Measurements from ENCODE around the gene STXBP6.
"Not testable (repeated sequence)": the region's sequence is repeated elsewhere in the genome, so short reads cannot be mapped to it uniquely, and the experiment has no call there.

STXBP6 gene

GRCh38 chr14:24952851-24953666, 96.9 kb downstream of the STXBP6 start:
- no peak for DNase-seq

- no peak for DNase-seq
These were observed 101.6 kb downstream of the STXBP6 start for GRCh38 chr14:24948261-24948847.

GRCh38 chr14:24947131-24947530, 102.8 kb downstream of the STXBP6 start:
- no peak for DNase-seq

GRCh38 chr14:24944800-24945199, 105.1 kb downstream of the STXBP6 start:
- DNase-seq: no peak

- no peak for DNase-seq
These were observed 106.9 kb downstream of the STXBP6 start for GRCh38 chr14:24943024-24943423.

- DNase-seq: peak in 1 of 2 experiments; percentile 5
These were observed 108.2 kb downstream of the STXBP6 start for GRCh38 chr14:24941719-24942118.

DNA sequence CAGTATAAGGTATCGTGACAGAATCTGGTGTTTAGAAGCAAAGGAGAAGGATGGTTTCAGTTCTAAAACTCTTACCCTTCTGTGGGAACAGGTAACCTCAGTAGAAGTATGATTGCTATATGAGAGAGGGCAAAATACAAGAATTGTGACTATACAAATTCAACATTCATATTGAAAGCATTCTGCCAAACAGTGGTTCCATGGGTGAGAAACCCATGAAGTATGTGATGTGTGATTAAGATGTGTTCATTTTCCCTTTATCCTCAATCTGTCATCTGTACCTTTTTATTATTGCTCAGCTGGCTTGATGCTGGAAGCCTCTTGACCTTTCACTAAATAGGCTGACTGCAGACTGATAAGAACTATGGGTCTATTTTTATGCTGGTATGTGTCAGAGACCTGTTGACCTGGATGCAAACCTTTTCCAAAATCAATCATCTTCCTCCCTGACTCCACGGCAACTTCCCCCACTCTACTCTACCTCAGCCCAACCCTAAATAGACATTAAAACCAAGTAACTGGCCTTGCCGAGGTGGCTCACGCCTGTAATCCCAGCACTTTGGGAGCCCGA, 109.6 kb downstream of the STXBP6 start:
- no peak for DNase-seq

DNA sequence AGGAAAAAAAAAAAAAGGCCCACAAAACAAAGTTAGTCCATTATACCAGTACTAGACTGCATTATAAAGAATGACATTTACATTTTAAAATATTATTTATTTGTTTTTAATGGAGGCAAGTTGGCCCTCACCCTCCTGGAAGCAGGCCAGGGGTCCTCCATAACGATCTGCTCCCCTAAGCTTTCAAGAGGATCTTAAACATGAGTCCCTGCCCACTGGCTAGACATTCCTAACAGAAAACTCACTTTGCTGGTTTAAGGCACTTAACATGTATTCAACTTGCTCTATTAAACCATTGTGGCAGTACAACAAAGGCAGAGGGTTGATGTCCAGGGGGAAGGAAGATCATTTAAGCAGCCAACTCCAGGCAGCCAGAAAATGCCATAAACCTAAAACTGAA, 111.4 kb downstream of the STXBP6 start:
- no peak for DNase-seq

- DNase-seq: no peak
These were observed 112.6 kb downstream of the STXBP6 start for GRCh38 chr14:24937300-24937699.

DNA sequence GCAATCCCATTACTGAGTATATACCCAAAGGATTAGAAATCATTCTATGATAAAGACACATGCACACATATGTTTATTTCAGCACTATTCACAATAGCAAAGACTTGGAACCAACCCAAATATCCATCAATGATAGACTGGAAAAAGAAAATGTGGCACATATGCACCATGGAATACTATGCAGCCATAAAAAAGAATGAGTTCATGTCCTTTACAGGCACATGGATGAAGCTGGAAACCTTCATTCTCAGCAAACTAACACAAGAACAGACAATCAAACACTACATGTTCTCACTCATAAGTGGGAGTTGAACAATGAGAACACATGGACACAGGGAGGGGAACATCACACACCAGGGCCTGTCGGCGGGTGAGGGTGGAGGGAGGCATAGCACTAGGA, 113.2 kb downstream of the STXBP6 start:
- not testable (repeated sequence) for DNase-seq

DNA sequence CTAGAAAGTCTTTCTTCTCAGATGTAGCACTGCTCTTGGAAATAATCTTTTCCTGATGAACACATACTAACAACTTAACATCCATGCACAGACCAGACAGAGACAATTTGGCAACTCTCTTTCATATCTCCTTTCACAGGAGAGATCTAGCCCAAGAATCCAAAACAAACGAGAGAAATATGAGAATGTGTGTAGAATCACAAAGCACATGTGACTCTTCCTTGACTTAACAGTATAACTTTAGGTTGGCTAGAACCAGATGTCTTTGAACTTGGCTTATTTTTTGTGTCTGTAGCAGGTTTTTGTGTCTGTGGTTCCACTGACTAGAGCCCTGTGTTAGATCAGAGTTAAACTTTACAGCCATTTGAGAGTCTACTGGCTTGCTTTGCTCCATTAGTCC, 114.2 kb downstream of the STXBP6 start:
- no peak for DNase-seq

GRCh38 chr14:24928386-24928900, 121.5 kb downstream of the STXBP6 start:
- DNase-seq: no peak

DNA sequence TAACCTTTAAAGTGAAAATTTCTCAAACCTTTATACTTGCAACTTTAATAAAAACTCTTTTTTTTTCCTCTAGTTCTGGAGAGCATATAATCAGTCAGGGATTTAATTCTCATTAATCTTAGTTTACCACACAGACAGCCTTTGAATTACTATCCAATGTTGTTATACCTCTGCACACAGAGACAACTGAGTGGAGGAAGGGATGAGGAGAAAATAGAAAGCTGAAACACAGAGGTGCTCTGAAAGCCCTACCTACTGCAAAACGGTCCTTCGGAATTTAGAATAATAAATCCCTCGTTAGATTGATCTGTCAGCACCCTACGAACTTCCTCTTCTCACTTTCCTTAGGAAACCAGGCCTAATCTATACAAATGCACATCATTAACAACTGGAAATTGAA, 122.1 kb downstream of the STXBP6 start:
- no peak for DNase-seq

GRCh38 chr14:24925771-24926374, 124.1 kb downstream of the STXBP6 start:
- DNase-seq: no peak

DNA sequence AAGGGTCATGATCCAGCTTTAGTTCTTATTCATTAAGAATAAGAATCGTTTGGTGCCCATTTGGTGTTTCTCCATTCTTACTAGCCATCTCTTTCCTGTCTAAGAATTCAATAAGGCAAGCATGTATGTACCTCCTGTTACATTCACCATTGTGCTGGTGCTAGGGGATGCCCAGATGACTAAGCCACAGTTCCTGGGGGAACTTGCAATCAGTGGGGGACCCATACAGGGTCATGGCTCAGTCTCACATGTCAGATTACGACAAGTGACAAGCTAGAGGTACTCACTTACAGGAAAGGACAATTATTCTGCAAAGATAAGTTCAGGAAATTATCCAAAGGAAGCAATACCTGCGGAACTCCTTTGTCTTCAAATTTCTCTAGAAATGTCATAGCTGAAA, 125.4 kb downstream of the STXBP6 start:
- DNase-seq: no peak

DNA sequence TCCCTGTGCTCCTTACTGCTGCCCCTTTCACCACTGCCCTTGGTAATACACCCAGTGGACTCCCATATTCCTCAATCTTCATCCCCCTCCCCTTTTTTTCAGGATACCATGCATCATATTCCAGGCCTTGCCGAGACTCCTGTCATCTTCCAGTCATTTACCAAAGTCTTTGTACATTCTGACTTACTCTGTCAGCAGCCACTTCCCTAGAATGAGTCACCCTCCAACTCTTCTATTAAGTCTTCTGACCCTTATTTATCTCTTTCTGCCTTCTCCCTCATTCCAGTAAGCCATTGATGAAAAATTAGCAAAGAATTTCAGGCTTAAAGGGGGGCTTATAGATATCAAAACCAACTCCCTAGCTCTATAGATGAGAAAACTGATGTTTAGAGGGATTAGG, 128.0 kb downstream of the STXBP6 start:
- no peak for DNase-seq

DNA sequence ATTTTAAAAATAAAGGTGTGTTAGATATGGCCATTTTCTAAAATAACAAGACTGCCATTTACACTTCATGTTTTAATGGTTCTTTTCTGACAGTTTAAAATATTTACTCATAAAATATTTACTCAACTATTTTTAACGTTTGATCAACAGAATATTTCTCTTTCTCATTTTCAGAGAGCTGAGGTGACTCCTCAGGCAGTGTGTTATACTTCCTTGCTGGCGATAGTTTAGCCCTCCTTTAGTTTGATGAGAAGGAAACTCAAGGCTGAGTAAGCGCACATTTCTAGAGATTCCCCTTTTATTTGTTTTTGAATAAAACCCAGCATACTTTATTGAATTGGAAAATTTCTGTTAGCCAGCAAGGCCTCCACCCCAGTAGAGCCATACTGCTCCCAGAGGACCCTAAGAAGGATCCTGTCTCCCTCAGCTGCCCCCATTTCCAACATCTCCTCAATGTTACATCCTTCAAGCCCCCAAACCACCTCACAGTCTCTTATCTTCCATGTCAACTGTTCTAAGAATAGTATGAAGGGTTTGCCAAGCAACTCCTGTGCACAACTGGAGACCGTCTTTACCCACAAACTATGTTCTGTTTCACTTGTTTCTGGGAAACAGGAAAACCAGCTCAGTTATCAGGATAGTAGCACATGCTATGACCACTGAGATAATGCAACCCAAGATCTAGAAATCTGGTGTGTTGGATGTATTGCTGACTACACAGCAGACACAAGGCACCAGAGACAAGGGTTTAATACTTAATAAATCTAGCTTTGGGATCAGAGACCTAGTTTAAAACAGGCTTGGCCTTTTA, 129.5 kb downstream of the STXBP6 start:
- DNase-seq: no peak

DNA sequence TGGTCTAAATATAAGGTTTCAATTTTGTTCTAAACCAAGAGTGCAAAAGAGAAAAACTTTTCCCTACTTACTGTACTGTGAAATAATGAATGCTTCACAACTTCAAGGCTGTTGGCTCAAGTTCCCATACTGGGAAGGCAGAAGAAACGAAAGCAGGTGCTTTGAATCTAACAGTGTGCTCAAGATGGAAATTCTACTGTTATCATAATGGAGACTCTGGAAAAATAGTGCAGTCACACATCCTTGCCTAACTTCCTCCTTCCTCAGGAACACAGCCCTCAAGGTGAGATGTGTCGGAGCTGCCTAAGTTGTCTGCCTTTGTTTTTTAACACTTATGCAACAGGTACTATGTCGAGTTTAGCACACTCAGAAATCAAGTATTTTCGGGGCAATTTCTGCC, 131.1 kb downstream of the STXBP6 start:
- DNase-seq: no peak

DNA sequence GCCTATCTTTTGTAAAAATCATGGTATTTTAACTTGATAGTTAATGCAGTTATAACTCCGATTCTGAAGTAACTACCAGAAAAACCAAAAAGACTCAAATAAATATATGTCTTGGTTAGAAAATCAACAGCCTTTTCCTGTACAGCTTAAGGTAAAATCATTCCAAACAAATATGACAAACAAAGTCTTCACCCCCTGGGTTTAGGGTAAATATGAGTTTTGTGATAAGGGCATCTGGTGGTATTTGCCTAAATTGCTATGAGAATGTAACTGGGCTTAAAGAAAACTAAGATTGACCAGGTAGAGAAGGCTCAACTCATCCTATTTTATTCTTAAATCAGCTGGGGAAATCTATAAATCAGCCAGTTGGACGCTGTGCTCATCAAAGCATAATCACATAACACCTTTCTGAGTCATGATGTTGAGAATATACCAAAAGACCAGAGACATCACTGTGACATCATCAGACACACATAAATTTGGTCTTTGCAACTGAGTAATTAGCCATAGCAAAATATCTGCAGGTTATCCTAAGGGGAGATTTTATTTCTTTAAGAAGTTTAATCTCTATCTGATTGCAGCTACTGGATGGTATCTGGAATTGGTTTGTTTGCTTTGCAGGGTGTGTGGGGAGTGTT, 133.9 kb downstream of the STXBP6 start:
- no peak for DNase-seq

DNA sequence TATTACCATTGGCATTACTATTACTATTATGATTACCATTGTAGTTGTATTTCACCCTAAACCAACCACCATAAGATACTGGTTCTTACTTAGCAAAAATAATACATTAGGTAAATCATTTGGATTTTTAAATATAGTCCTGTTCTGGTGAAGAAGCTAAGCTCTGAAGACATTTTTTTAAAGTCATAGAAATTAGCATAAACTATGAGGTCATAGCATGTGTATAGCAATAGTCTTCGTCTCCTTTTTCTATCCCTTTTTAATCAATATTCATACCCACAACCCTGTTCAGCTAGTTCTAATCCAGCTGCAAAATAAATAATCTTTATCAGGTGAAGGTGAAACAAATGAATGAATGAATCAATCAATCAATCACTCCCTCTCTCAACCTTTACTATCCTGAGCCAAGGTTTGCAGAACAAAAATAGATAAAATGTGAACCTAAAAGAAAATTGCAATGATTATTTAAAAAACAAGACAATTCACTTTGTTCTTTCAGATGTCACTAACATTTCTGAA, 134.5 kb downstream of the STXBP6 start:
- DNase-seq: no peak

DNA sequence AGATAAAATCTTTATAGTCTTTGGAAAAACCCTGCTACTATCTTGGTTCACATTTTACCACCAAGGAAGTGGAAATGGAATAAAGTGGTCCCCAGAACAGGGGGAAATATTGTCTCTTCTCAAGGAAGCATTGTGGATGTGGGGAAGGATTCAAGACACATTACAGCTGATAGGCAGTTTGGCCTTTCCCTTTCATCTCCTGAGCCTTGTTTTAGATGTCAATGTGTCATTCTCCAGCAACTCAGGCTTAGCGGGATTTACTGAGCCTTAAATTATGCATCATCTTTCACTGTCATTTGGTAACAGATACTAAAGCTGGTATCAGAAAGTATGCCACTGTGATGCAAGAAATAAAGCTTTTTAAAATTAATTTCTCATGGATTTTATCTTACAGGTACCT, 136.2 kb downstream of the STXBP6 start:
- no peak for DNase-seq

- no peak for DNase-seq
These were observed 136.9 kb downstream of the STXBP6 start for GRCh38 chr14:24913021-24913420.
